HepG2 (cell line): ENCODE measurements around the gene GMPR. TPM values are rescaled to one million over a fixed set of nuclear protein-coding genes. Genes with fewer than 3 reads are reported as not detected.
A peak's percentile ranks its signal among the peaks of the same experiment; 100 is the strongest.

Experiments
- ATAC-seq: fragments of 200-7000 bp; cut with Tn5 transposase; 3 replicates; pipeline ENCODE4 v1.9.1; 2020; ENCODE audit warnings: mild to moderate bottlenecking, moderate library complexity
- BruUV-seq: library from RNA; stranded (reverse); fragments of 400-500 nt; replicated peaks from 2 replicates; lab custom pipeline; 2021; lab: Mats Ljungman, UMichigan
- CTCF ChIA-PET: fragments of 300-600 bp; formaldehyde crosslinking; extraction: SDS; loops from one replicate; lab custom pipeline; 2021; ENCODE audit warnings: low total read pairs, inconsistent platforms, low intra/inter-chr PET ratio; lab: Yijun Ruan, JAX
- POLR2A ChIA-PET: fragments of 350-600 bp; sonication (Branson Sonifier 250); formaldehyde crosslinking; loops from one replicate; lab custom pipeline; 2020; ENCODE audit warnings: antibody characterized with exemption, inconsistent platforms; lab: Yijun Ruan, JAX
- DNase-seq: peaks from one replicate; pipeline ENCODE4 v3.0.0-alpha.2; 2015; ENCODE audit warnings: low spot score
- FAIRE-seq: peaks from 3 replicates; lab custom pipeline; 2011; peaks lifted over from hg19 to GRCh38; lab: Jason Lieb, UNC
- H2AFZ ChIP-seq: one replicate; pipeline ENCODE4 v1.6.1; 2011; ENCODE audit warnings: low read length, inconsistent platforms
- H3K27ac ChIP-seq: fragments of 300-600 bp; 3 replicates; pipeline ENCODE4 v1.8.0; 2011; ENCODE audit warnings: mixed run types, mild to moderate bottlenecking, mixed read lengths, low read length, inconsistent platforms; ENCODE audit not compliant: insufficient read depth; ENCODE audit errors: extremely low read length
- H3K27me3 ChIP-seq, 2 experiments: fragments of 200-600 bp in 1 of 2; 2 replicates in 1 of 2; 3 replicates in 1 of 2; pipeline versions ENCODE4 v1.6.0 to v1.8.0; 2011; ENCODE audit warnings: low read length in 2 of 2, mild to moderate bottlenecking in 2 of 2, moderate library complexity in 2 of 2, inconsistent platforms in 1 of 2; ENCODE audit not compliant: insufficient read depth in 2 of 2, control insufficient read depth in 1 of 2
- H3K36me3 ChIP-seq, 2 experiments: fragments of 200-600 bp in 1 of 2; replicated peaks in 1 of 2; 2 replicates in 1 of 2; 3 replicates in 1 of 2; pipeline versions ENCODE4 v1.5.1 to v1.8.0; 2011; ENCODE audit warnings: low read length in 2 of 2, inconsistent platforms in 1 of 2; ENCODE audit not compliant: insufficient read depth in 2 of 2, control insufficient read depth in 1 of 2
- H3K4me1 ChIP-seq: 2 replicates; pipeline ENCODE4 v1.5.1; 2012; ENCODE audit warnings: low read length, inconsistent platforms; ENCODE audit not compliant: insufficient read depth
- H3K4me2 ChIP-seq: 2 replicates; pipeline ENCODE4 v1.6.0; 2011; ENCODE audit warnings: low read depth, low read length, inconsistent platforms
- H3K4me3 ChIP-seq, 3 experiments: fragments of 200-600 bp in 1 of 3; sonication (generic), shearing (Covaris generic) in 1 of 3; replicated peaks in 1 of 3; 2 replicates each; pipeline ENCODE4 v1.5.1; 2011 to 2016; ENCODE audit warnings: low read length in 3 of 3, inconsistent platforms in 2 of 3, low read depth in 2 of 3, mild to moderate bottlenecking in 2 of 3, control low read depth in 1 of 3, mixed read lengths in 1 of 3; ENCODE audit not compliant: insufficient read depth in 1 of 3
- H3K79me2 ChIP-seq: one replicate; pipeline ENCODE4 v1.6.1; 2011; ENCODE audit warnings: low read length, inconsistent platforms; ENCODE audit not compliant: insufficient read depth
- H3K9ac ChIP-seq: 2 replicates; pipeline ENCODE4 v1.6.0; 2011; ENCODE audit warnings: mild to moderate bottlenecking, low read depth, low read length, inconsistent platforms; ENCODE audit not compliant: insufficient read depth
- H3K9me3 ChIP-seq: 2 replicates; pipeline ENCODE4 v1.5.1; 2012; ENCODE audit warnings: mild to moderate bottlenecking, low read length
- H4K20me1 ChIP-seq: 2 replicates; pipeline ENCODE4 v1.6.0; 2011; ENCODE audit warnings: inconsistent platforms, mild to moderate bottlenecking, low read length, moderate library complexity; ENCODE audit not compliant: insufficient read depth
- ATF1 ChIP-seq: IDR thresholded peaks from 2 replicates; pipeline ENCODE4 v1.6.1; 2016; ENCODE audit warnings: mild to moderate bottlenecking, control low read depth
- GABPB1 ChIP-seq: IDR thresholded peaks from 2 replicates; pipeline ENCODE4 v1.6.1; 2016; ENCODE audit warnings: mild to moderate bottlenecking, missing genetic modification reagents, moderate library complexity, missing compliant biosample characterization
- HOXA3 ChIP-seq: sonication (generic); formaldehyde crosslinking; IDR thresholded peaks from 2 replicates; pipeline ENCODE4 v1.5.0; 2020; ENCODE audit warnings: missing genetic modification reagents
- MATR3 ChIP-seq: sonication (generic); formaldehyde crosslinking; IDR thresholded peaks from 2 replicates; pipeline ENCODE4 v1.4.0; 2020; ENCODE audit warnings: missing genetic modification reagents
- RCOR2 ChIP-seq: IDR thresholded peaks from 2 replicates; pipeline ENCODE4 v1.6.1; 2016; ENCODE audit warnings: missing biosample characterization, missing genetic modification reagents
- SKIL ChIP-seq: sonication (generic); formaldehyde crosslinking; IDR thresholded peaks from 2 replicates; pipeline ENCODE4 v1.8.0; 2022; ENCODE audit warnings: missing genetic modification reagents, mild to moderate bottlenecking, moderate library complexity, borderline replicate concordance
- SMC3 ChIP-seq: IDR thresholded peaks from 2 replicates; pipeline ENCODE4 v1.6.1; 2011; ENCODE audit warnings: low read length, improper control_type of control experiment
- ZBTB21 ChIP-seq: sonication (generic); formaldehyde crosslinking; IDR thresholded peaks from 2 replicates; pipeline ENCODE4 v1.4.0; 2020; ENCODE audit warnings: missing genetic modification reagents
- ZNF232 ChIP-seq: sonication (generic); formaldehyde crosslinking; IDR thresholded peaks from 2 replicates; pipeline ENCODE4 v1.4.0; 2020; ENCODE audit warnings: missing genetic modification reagents, borderline replicate concordance
- ZNF629 ChIP-seq: sonication (generic); formaldehyde crosslinking; conservative IDR thresholded peaks from 2 replicates; pipeline ENCODE4 v1.5.0; 2020; ENCODE audit warnings: missing genetic modification reagents
- ZNF850 ChIP-seq: sonication (generic); formaldehyde crosslinking; conservative IDR thresholded peaks from 2 replicates; pipeline ENCODE4 v1.9.0; 2021; ENCODE audit warnings: mild to moderate bottlenecking, missing genetic modification reagents
- WGBS: methylation state at CpG from one replicate; pipeline ENCODE4 v1.1.6; 2017; ENCODE audit warnings: low lambda C conversion rate; 5-methylcytosine and 5-hydroxymethylcytosine counted together
- in situ Hi-C: cut with HindIII; loops from 2 replicates; pipeline ENCODE4 v1.10.0; 2017; ENCODE audit warnings: low pct_unique_long_range_greater_than_20kb; ENCODE audit not compliant: extremely low pct_ligation_motif_present
- intact Hi-C: fragments of 100-400 bp; cut with micrococcal nuclease; formaldehyde crosslinking; loops from one replicate; pipeline ENCODE4 v1.10.0; 2022; ENCODE audit not compliant: unreplicated experiment
- polyA plus RNA-seq, 8 experiments: library from polyadenylated mRNA; depleted of rRNA in 3 of 8; stranded (reverse) in 7 of 8; unstranded in 1 of 8; fragments of >200 nt; fragmentation: Illumina TruSeq in 4 of 8; extraction: Trizol in 4 of 8; gene quantifications; 2 replicates each; pipeline versions ENCODE4 v1.2.1 to v1.2.3, GENCODE V29; 2011 to 2016; ENCODE audit warnings: low read depth in 4 of 8, missing spikeins in 1 of 8, mixed read lengths in 1 of 8; ENCODE audit not compliant: insufficient read depth in 1 of 8
- total RNA-seq, 5 experiments: library from RNA; depleted of rRNA; stranded (reverse); fragments of >200 nt; fragmentation: Illumina TruSeq; extraction: Trizol; gene quantifications; 2 replicates each; pipeline ENCODE4 v1.2.3, GENCODE V29; 2016; ENCODE audit warnings: low read depth in 1 of 5
- TF ChIP-seq, protein P1 (sequence below): fragments of 450-650 bp; IDR thresholded peaks from 2 replicates; pipeline ENCODE4 v1.6.1; 2016
- TF ChIP-seq, protein P2 (sequence below): sonication (generic); formaldehyde crosslinking; IDR thresholded peaks from 2 replicates; pipeline ENCODE4 v1.9.0; 2021; ENCODE audit warnings: missing genetic modification reagents, mild to moderate bottlenecking, borderline replicate concordance

GMPR gene
- total and polyA plus RNA-seq, 2 of the 13 experiments (the other 11 are each of a cell fraction or from before 2014, with no cell fraction given), result not detected

- H3K27ac ChIP-seq, result no peak overlapping the region
- CTCF ChIA-PET, result no interaction called here
- no peaks in the 10 kb centered on the region for H3K79me2 ChIP-seq
- 0% methylated on average over 1 of the region's 1 CpG for WGBS
- no peaks in the 10 kb centered on the region for H3K36me3 ChIP-seq
- no peak overlapping the region for H3K9ac ChIP-seq
- POLR2A ChIA-PET, result no interaction called here
- H3K4me3 ChIP-seq, result no peak overlapping the region
- peaks cover 14% of the 10 kb centered on the region for H3K4me1 ChIP-seq
- no TSS peak for BruUV-seq
- H3K9me3 ChIP-seq, result no peaks in the 10 kb centered on the region
- H4K20me1 ChIP-seq, result no peaks in the 10 kb centered on the region
- in situ Hi-C loops (no loop called here), intact Hi-C loops (no loop called here)
- no peak for DNase-seq
- no peak overlapping the region for H2AFZ ChIP-seq
- FAIRE-seq, result no peak
- peaks cover 2 to 10% of the 10 kb centered on the region in 2 experiments; a peak in 4 of 5 replicates for H3K27me3 ChIP-seq
- no peak overlapping the region for H3K4me2 ChIP-seq
- no peak for TF ChIP-seq ZNF629 (CRISPR knock-in tag)
- TF ChIP-seq, protein P1, sequence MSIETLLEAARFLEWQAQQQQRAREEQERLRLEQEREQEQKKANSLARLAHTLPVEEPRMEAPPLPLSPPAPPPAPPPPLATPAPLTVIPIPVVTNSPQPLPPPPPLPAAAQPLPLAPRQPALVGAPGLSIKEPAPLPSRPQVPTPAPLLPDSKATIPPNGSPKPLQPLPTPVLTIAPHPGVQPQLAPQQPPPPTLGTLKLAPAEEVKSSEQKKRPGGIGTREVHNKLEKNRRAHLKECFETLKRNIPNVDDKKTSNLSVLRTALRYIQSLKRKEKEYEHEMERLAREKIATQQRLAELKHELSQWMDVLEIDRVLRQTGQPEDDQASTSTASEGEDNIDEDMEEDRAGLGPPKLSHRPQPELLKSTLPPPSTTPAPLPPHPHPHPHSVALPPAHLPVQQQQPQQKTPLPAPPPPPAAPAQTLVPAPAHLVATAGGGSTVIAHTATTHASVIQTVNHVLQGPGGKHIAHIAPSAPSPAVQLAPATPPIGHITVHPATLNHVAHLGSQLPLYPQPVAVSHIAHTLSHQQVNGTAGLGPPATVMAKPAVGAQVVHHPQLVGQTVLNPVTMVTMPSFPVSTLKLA, result peak; percentile 63; the same call in 1 of the 2 replicates
- no peak for ATAC-seq
These were observed 34.9 kb downstream of the GMPR start for GRCh38 chr6:16273256-16273655.

DNA sequence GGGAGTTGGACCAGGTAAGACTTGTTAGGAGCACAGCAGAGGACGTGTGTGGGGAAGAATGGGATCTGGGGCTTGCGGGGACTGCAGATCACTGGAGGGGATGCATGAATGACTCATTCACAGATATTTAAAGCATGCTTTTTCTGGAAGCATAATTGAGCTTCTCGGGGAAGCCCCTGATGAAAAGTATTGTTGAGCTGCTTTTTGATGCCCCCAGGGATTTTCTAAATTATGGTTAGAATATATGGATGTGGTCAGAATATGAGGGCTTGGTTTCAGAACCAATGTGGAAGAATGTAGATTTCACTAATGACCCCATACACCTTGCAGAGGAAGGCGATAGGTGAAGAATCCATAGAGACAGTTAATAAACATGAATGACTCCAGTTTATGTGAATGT lies 36.1 kb downstream of the GMPR start:
- Histone ChIP-seq H3K27ac (no peak overlapping the region), H3K9ac (no peak overlapping the region), H3K9me3 (no peaks in the 10 kb centered on the region), H4K20me1 (no peaks in the 10 kb centered on the region), H3K27me3 (peaks cover 4 to 17% of the 10 kb centered on the region in 2 experiments; a peak in 4 of 5 replicates), H2AFZ (no peak overlapping the region), H3K36me3 (no peaks in the 10 kb centered on the region), H3K4me1 (peaks cover 15% of the 10 kb centered on the region), H3K4me3 (no peak overlapping the region), H3K4me2 (no peak overlapping the region), H3K79me2 (no peaks in the 10 kb centered on the region)
- no TSS peak for BruUV-seq
- in situ Hi-C loops (no loop called here), intact Hi-C loops (no loop called here)
- no peak for FAIRE-seq
- no peak for TF ChIP-seq GABPB1 (CRISPR knock-in tag)
- TF ChIP-seq SMC3, result no peak
- TF ChIP-seq, protein P2, sequence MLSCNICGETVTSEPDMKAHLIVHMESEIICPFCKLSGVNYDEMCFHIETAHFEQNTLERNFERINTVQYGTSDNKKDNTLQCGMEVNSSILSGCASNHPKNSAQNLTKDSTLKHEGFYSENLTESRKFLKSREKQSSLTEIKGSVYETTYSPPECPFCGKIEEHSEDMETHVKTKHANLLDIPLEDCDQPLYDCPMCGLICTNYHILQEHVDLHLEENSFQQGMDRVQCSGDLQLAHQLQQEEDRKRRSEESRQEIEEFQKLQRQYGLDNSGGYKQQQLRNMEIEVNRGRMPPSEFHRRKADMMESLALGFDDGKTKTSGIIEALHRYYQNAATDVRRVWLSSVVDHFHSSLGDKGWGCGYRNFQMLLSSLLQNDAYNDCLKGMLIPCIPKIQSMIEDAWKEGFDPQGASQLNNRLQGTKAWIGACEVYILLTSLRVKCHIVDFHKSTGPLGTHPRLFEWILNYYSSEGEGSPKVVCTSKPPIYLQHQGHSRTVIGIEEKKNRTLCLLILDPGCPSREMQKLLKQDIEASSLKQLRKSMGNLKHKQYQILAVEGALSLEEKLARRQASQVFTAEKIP, result no peak
- no peak for TF ChIP-seq ZBTB21
- no peak for TF ChIP-seq ZNF850 (CRISPR knock-in tag)
- no peak for TF ChIP-seq ZNF232 (CRISPR knock-in tag)
- TF ChIP-seq ATF1 (CRISPR knock-in tag), result no peak
- TF ChIP-seq HOXA3, result no peak
- TF ChIP-seq RCOR2 (CRISPR knock-in tag), result no peak
- TF ChIP-seq MATR3 (CRISPR knock-in tag), result no peak
- TF ChIP-seq SKIL (CRISPR knock-in tag), result no peak
- ATAC-seq, result no peak
- ChIA-PET CTCF (no interaction called here), POLR2A (no interaction called here)
- WGBS, result 24% methylated on average over 4 of the region's 4 CpGs
- DNase-seq, result no peak
